Measurements from ENCODE around the gene OR13C2.

DNA sequence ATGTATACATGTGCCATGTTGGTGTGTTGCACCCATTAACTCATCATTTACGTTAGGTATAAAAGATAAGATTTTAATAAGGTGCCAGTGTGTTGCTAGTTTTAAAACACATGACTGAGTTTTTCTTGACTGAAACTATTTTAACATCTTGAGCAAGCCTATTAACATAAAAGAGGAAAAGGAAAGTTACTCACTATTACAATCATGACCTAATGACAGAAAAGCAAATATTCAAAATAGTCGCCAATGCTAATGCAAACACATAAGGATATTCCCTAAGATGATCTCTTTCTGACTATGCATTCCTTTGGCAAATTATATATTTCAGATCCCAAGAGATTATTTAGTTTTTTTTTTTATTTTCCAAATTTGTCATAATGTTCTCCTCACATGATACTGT, 5.8 kb upstream of the OR13C2 start:
- TF ChIP-seq, protein P1, sequence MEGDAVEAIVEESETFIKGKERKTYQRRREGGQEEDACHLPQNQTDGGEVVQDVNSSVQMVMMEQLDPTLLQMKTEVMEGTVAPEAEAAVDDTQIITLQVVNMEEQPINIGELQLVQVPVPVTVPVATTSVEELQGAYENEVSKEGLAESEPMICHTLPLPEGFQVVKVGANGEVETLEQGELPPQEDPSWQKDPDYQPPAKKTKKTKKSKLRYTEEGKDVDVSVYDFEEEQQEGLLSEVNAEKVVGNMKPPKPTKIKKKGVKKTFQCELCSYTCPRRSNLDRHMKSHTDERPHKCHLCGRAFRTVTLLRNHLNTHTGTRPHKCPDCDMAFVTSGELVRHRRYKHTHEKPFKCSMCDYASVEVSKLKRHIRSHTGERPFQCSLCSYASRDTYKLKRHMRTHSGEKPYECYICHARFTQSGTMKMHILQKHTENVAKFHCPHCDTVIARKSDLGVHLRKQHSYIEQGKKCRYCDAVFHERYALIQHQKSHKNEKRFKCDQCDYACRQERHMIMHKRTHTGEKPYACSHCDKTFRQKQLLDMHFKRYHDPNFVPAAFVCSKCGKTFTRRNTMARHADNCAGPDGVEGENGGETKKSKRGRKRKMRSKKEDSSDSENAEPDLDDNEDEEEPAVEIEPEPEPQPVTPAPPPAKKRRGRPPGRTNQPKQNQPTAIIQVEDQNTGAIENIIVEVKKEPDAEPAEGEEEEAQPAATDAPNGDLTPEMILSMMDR (IDR thresholded peaks at IDR 0.05; ENCODE audit: borderline replicate concordance, extremely low read depth, low read length, poor library complexity, severe bottlenecking) = no peak
- no peak for TF ChIP-seq EZH2 (IDR thresholded peaks at IDR 0.05; ENCODE audit: borderline replicate concordance, low read depth, low read length, severe bottlenecking)

All from DND-41 (cell line).